Measurements from ENCODE around the gene FDPS. TPM values are rescaled to one million over a fixed set of nuclear protein-coding genes. Genes with fewer than 3 reads are reported as not detected.

Gene FDPS
- 218 and 266 TPM in 2 replicates for total RNA-seq (2014; rRNA removed; shearing (Covaris generic))

GRCh38 chr1:155308493-155309422 lies at the start of gene FDPS:
Gene FDPS (plus strand): TSS chr1:155308866. CDS start chr1:155309790, 924 bp downstream.
- DNase-seq (ENCODE audit: low spot score): peak; percentile 100

GRCh38 chr1:155260276-155260675 lies 48.4 kb upstream of the FDPS start:
- no peak for DNase-seq (ENCODE audit: low spot score)

DNA sequence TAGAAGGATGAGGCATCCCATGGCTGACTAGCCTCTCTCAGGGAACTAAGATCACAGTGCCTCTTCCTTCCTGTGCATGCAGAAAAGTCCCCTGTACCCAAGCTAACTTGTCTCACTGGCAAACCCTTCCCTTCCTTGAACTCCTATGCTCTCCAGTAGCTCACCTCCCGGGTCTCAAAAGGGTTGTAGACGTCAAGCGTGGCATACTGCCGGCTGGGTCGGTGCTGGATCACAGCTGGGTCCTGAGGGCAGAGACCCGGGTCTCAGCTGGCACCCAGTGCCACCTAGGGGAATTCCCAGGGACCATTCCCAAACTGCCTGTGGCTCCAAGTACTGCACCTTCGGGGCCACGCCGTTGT lies 47.2 kb upstream of the FDPS start:
- no peak for DNase-seq (ENCODE audit: low spot score)

DNA sequence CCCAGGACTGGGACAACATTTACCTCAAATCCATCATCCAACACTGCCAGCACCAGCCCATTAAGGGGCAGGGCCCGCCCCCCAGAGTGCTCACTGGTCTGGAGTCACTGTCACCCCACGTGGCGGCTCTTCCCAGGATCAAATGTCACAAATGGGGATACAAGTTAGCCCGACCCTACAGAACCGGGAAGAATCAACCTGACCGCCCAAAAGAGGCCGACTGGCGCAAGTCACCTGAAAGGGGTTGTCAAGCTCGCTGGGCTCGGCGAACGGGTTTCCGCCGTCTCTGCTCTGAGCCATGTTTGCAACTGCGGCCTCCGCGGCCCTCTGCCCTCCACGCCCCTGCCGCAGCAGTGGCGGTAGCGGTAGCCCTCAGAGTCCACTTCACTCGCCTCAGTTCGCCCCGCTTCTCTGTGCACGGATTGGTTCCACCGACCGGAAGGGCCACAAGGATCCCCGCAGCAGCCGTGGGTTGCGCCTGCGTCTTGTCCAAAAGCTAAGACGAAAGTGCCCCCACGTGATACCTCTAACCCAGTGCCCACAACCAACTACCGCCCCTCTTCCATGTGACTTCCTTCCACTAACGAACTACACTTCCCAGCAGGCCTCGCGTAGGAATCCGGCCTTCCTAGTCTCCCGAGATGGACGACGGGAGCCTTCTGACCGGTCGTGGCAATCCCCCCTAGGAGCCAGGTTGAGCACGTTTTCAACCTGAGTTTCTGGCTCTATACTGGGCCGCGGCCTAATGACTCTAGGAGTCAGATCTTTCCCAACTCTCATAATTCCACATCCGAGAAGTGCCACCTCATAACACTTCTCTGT lies 46.6 kb upstream of the FDPS start, which contains the start of gene SCAMP3:
SCAMP3 (minus strand) TSS at position 509 of the 822 bp plus-strand sequence; CDS start at position 300, 209 bp downstream.
- DNase-seq (ENCODE audit: low spot score): peak; percentile 98

- no peak for DNase-seq (ENCODE audit: low spot score)
Measured at GRCh38 chr1:155263067-155263466, 45.6 kb upstream of the FDPS start.

DNA sequence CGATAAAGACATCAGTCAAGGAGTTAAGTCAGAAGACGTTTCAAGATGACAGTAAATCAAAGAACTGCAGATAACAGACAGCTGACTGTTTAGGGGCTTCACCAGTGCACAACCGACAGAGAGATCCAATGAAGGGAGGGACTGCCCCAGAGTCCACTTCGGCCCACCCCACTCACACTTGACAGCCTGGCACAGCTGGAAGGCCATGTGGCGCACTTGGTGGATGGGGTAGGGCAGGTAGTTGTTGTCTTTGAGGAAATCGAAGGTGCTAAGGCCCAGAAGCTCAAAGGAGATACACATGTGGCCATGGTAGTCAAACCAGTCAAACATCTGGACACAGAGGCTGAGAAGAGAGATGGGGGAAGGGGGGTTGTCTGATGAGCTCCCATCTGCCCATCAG lies 42.1 kb upstream of the FDPS start:
- DNase-seq (ENCODE audit: low spot score): no peak

DNA sequence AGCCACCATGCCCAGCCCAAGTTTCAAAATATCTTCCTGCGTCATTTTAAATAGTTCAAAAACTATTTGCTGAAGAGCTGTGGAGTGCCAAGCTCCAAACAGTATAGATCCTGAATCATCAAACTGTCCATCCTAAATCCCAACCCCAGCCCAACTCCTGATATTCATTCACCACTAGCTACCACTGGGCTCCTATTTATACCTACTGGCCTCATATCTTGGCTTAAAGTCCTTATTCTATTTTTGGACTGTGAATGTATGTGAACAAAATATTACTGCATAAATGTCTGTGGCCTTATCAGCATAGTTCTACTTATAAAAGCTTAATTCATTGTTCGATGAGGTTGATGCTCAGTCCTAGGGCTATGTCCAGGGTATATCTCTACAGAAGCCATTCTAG lies 41.3 kb upstream of the FDPS start:
- no peak for DNase-seq (ENCODE audit: low spot score)

GRCh38 chr1:155268630-155269029 lies 40.0 kb upstream of the FDPS start:
- no peak for DNase-seq (ENCODE audit: low spot score)

- no peak for DNase-seq (ENCODE audit: low spot score)
Measured at GRCh38 chr1:155269381-155269780, 39.3 kb upstream of the FDPS start.

DNA sequence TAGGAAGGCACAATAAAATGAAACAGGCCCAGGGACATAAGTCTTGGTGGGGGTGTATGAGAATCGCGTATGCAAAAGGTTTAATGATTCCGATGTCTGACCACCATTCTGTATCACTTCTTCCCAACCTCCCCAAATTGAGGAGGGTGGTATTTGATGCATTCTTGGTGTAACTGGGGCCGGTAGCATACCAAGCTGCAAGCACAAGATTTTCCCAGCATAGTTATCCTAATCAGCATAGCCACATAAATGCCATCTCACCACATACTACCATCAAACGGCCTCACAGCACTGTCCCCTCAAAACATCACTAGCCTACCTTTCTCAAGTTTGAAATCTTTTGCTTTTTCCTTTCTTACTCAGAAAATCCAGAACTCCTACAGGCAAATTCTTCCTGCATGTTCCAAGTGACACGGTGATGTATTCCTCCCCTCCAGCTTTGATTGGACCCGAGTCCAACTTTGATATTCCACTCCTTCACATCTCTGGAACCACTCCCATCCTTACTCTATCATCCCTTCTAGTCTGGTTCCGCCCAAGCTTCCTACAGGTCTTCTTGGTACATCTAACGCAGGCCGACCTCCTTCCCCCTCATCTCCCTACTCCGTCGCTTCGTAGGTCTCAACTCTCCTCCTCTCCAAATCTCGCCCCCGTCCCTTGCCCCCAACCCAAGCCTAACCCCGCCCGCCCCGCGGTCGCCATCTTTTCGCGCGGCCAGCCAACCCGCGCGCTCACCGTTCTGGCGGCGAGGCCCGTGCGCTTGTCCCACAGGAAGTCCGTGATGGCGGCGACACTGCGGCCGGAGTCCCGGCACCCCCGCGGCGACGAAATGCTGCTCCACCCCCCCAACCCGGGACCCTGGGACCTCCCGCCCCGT lies 36.0 kb upstream of the FDPS start:
- DNase-seq (ENCODE audit: low spot score): peak; percentile 42

DNA sequence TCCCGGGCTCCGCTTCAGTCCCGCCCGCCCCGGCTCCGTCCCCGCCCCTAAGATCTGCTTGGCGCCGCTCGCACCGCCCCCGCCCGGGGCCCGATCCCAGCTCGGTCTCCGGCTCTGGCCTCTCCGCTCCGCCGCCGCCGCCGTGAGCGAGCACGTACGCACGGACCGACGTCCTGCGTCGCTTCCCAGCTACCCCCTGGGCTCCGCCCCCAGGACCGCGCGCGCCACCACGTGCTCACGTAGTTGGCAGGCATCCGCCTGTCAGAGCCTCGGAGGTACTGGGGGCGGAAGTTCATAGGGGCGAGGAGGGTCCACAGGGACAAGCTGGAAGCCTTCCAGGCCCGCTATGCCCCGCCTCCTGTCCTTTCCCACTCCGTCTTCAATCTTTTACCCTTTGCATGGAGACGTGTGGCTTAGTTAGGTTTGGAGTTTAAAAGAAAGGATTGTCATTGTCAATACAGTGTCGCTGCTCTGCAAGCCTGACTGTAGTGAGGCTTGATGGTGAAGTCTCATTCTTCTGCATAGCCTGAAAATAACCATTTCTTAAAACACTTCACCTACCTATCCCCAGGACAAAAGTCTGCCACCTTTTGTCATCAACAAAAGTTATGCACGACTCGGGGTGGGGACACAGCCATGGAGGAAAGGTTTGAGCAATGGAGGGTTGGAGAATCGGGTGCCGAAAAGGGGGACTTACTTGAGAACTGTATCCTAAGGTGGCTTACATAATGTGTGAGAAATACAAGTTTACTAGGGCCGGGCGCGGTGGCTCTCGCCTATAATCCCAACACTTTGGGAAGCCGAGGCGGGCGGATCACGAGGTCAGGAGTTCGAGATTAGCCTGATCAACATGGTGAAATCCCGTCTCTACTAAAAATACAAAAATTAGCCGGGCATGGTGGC lies 35.1 kb upstream of the FDPS start, which contains the start of gene CLK2:
CLK2 (minus strand) TSS at position 162 of the 903 bp plus-strand sequence. CDS start 2,527 bp downstream, outside the sequence.
- DNase-seq (ENCODE audit: low spot score): peak; percentile 94

DNA sequence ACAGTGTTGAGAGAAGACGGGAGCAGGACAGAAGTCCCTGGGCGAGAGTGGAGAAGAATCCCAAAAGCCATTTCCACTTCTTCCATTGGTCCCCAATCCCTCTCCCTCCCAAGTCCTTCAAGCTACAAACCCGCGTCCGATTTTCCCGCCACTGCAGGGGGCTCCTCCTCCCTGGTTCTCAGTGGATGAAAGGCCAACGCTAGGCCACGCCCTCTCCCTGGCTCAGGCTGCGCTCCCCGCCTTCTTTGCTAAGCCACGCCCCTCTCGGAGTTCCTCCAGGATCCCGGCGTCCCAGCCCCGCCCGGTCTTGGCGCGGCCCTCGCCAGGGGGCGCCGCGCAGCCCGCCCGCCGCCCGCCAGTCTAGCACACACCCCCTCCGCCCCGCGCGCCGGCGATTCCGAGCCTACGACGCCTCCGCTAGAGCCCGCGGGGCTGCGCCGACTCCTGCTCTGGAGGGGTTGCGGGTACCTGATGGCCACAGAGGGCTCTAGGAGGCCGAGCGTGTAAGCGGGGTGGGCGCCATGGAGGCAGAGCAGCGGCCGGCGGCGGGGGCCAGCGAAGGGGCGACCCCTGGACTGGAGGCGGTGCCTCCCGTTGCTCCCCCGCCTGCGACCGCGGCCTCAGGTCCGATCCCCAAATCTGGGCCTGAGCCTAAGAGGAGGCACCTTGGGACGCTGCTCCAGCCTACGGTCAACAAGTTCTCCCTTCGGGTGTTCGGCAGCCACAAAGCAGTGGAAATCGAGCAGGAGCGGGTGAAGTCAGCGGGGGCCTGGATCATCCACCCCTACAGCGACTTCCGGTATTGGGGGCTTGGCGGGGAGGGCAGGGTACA lies 31.4 kb upstream of the FDPS start, which contains the start of gene HCN3:
HCN3 (plus strand) TSS at position 394 of the 832 bp plus-strand sequence; CDS start at position 522, 128 bp downstream.
- DNase-seq (ENCODE audit: low spot score): peak; percentile 93

GRCh38 chr1:155277902-155278688 lies 30.6 kb upstream of the FDPS start:
- peak; percentile 39 for DNase-seq (ENCODE audit: low spot score)

DNA sequence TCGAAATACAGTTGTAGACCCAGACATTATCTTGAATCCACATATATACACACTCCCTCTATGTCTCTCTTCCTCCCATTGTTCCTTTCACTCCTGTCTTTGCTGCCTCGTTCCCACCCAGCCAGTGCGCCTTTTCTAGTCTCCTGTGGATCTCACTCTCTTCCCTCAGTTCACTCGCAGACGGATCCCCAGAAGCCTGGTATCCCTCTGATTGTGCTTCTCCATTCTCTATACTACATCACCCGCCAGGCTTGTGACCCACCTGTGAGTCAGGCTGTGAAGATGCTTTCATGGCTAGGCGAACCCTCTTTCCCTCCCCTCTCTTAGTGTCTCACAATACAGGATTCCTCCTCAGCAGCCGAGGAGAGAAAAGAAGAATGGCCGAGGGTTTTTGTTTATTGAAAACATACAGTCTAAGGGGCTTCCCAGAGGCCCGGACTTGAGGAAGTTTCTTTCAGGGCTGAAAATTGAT lies 29.9 kb upstream of the FDPS start:
- DNase-seq (ENCODE audit: low spot score): no peak

GRCh38 chr1:155279268-155279667 lies 29.4 kb upstream of the FDPS start:
- no peak for DNase-seq (ENCODE audit: low spot score)

DNA sequence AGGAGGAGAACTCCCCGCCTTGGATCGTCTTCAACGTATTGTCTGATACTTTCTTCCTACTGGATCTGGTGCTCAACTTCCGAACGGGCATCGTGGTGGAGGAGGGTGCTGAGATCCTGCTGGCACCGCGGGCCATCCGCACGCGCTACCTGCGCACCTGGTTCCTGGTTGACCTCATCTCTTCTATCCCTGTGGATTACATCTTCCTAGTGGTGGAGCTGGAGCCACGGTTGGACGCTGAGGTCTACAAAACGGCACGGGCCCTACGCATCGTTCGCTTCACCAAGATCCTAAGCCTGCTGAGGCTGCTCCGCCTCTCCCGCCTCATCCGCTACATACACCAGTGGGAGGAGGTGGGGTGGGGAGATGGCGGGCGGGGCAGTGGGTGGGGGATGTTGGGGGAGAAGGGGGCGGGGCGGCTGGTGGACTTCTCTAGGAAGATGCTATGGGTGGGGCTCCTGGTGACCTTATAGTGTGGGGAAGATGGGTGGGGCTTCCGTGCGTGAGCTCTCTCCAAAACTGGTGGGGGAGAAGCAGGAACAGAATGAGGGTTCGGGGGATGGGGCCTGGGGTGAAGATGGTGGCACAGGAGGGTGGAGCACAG lies 26.1 kb upstream of the FDPS start:
- DNase-seq (ENCODE audit: low spot score): no peak

DNA sequence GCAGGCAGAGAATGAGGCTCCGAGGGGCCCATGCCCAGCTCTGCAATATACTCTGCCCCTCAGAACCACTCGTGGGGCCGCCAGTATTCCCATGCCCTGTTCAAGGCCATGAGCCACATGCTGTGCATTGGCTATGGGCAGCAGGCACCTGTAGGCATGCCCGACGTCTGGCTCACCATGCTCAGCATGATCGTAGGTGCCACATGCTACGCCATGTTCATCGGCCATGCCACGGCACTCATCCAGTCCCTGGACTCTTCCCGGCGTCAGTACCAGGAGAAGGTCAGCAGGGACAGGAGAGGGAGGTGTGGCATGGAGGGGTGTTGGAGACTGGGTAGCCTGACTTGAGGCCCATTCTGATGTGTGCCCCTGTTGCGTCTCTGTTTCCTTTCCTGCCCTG lies 24.2 kb upstream of the FDPS start:
- no peak for DNase-seq (ENCODE audit: low spot score)

DNA sequence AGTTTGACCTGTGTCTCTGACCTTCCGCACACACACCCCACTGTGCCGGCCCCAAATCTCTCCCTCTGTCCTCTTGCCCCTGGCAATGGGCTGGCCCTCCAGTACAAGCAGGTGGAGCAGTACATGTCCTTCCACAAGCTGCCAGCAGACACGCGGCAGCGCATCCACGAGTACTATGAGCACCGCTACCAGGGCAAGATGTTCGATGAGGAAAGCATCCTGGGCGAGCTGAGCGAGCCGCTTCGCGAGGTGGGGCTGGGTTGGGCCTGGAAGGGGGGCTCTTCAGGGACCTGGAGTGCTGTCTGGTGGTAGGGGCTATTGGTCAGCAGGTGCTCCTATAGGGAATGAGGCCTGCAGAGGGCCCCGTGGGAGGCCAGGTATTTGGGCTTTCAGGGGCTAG lies 23.6 kb upstream of the FDPS start:
- DNase-seq (ENCODE audit: low spot score): no peak

All from H4 (cell line).